Stimulated activated CD8-positive, alpha-beta memory T cell treated with anti-CD3 and anti-CD28 coated beads, Interleukin-12 subunit alpha, Interleukin-12 subunit beta, amount 100 ng/mL, for 1 hour (primary cell): ENCODE results near the gene PITHD1.
"Not testable (repeated sequence)": the region's sequence is repeated elsewhere in the genome, so short reads cannot be mapped to it uniquely, and the experiment has no call there.

Source experiments
- DNase-seq: peaks from one replicate; pipeline ENCODE4 v3.0.0-alpha.2; 2020; ENCODE audit warnings: low read depth

Gene PITHD1

DNA sequence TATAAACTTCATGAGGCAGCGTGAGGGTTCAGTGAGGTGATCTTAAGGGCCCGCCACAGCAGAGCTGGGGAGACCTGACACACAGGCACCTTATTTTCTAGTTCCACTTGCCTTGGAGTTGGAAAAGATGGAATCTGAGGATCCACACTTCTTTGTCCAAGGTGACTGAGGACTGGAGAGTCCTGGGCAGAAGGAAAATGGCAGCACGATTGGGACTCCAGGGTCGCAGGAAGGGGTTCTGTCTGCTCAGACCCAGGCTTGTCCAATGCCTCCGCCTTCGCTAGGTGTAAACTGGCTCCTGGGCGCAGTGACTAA lies 21.0 kb downstream of the PITHD1 start:
- DNase-seq = no peak

DNA sequence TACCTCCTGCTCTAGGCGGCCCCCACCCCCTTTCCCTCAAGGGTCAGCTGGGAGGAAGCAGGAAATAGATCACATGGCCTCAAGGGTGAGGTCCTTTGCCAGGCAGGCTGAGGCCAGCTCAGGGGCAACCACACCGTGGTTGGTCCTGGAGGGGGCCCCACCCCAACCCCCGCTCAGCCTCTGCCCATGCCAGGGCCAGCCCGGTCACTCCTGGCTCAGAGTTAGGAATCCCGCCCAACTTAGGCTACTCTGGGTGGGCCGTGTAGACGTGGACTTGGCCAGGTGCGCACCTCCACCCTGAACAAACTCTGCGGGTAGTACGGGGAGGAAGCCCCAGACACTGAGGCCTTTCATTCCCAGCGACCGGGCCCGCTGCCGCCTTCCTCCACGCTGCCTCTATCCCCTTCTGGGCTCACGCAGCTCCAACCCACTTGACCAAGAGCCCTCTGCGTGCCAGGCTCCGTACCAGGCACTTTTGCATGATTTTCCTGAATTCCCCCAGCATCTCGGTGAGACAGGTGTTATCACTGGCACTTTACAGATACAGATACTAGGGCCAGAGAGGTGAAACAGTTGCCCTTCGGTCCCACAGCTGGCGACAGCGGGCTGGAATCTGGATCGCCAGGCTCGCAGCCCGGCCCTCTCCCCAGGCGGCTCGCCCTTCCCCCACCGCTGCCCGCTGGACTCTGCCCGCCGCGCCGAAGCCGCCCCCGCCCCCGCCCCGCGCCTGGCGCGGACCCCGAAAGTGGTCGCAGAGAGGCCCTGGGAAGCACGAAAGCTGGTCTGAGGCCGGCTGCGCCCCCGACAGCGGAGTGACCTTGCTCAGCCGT lies 21.6 kb downstream of the PITHD1 start:
- DNase-seq = no peak

DNA sequence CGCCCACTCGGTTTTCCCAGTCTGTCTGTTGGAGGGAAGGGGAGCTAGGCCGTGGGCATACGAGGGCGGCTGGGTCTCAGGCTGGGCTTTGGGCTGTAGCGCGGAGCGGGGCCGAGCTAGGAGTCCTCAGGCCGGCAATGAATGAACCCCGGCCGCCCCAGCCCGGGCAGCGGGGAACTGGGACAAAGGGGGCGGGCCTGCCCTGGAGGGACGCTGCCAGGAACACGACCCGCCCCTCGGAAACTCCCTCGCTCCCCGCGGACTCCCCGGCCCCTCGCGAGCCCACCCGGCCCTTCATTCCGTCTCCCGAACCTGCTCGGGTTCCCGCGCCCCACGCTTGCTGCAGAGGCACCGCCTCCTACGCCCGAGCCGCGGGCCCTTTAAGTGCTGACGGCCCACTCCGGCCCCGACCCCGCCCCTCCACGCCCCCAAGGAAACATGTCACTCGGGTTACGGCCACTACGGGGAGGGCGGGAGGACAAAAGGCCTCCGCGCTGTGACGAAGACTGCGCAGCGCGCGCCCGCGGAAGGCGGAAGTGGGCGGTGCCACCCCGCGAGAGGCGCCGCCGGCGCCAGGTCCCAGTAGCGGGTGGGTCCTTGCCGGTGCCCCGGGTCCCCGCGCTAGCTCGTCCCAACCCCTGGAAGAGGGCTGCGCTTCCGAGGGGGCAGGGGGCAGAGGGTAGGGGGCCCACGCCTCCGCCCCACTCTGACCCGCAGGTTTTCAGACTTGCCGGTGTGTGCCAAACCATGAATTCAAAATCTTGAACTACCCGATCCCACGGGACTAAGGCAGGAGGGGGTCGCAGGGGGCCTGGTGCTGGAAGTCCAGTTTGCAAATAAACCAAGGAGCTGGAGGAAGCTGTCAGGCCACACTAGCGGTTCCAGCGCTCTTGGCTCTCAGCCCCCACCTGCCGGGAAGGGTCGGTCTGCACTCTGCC lies 22.5 kb downstream of the PITHD1 start, which contains the start of gene GALE:
GALE (minus strand) TSS at position 355 of the 938 bp plus-strand sequence. CDS start 1,747 bp downstream, outside the sequence.
- DNase-seq = peak; percentile 94

DNA sequence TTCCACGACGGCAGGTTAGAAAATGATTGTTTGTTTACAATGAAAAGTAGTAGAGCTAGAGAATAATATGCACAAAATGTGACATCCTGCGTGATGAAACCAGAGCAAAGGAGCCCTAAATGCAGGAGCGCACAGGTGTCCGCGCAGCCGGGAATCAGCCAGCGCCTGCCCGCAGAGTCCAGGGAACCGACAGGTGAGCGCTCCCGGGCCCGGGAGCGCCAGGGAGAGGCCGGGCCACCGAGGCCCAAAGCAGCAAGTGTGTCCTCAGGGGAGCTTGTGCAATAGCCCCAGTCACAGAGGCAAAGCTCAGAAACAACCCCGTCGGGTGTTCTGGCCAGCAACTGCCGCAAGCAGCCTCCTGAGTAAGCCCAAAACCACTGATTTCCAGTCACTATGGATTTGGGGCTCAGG lies 23.1 kb downstream of the PITHD1 start:
- no peak for DNase-seq

DNA sequence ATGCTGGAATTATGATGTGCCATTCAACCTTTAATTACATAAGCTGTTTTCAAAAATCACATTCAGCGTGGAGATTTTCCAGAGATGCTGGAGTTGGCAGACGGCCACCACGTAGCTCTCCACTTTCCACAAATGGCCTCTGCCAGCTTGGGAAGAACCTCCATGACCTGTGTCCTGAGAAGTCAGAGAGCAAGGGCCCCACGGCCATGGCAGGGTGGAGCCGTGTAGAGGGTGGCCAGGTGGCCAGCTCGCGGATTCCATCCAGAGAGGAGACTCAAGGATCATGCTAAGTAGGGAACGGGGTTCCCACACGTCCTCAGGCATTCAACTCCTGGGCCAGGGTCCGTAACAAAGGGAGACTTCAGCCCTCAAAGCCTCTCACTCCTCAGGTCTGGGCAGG lies 23.7 kb downstream of the PITHD1 start:
- DNase-seq = no peak

DNA sequence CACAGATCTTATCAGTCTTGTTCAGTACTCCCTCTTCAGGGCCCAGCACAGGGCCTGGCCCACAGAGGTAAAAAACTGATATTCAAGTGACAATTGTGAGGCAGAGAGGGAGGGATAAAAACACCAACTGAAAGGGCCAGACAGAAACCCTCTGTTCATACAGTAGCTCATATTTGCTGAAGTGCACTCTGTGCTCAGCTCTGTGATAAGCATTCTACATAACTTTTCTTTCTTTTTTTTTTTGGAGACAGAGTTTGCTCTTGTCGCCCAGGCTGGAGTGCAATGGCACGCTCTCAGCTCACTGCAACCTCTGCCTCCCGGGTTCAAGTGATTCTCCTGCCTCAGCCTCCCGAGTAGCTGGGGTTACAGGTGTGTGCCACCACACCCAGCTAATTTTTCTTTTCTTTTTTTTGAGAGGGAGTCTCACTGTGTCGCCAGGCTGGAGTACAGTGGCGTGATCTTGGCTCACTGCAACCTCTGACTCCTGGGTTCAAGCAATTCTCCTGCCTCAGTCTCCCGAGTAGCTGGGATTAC lies 24.7 kb downstream of the PITHD1 start:
- not testable (repeated sequence) for DNase-seq

DNA sequence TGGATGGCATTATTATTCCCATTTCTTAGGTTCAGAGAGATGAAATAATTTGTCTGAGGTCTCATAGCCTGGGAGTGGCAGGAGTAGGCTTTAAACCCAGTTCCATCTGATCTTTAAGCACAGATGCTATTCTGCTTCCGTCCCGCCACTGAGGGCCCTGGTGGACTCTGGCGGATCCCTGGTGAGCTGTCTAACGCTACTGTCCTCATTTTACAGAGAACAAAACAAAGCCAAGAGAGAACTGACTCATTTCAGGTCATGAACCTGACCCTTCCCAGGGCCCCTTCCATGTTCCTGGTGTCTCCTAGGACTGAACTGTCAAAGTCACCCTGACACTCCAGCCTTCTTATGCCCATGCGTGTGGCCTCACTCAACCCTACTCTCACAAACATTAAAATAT lies 25.5 kb downstream of the PITHD1 start:
- no peak for DNase-seq

DNA sequence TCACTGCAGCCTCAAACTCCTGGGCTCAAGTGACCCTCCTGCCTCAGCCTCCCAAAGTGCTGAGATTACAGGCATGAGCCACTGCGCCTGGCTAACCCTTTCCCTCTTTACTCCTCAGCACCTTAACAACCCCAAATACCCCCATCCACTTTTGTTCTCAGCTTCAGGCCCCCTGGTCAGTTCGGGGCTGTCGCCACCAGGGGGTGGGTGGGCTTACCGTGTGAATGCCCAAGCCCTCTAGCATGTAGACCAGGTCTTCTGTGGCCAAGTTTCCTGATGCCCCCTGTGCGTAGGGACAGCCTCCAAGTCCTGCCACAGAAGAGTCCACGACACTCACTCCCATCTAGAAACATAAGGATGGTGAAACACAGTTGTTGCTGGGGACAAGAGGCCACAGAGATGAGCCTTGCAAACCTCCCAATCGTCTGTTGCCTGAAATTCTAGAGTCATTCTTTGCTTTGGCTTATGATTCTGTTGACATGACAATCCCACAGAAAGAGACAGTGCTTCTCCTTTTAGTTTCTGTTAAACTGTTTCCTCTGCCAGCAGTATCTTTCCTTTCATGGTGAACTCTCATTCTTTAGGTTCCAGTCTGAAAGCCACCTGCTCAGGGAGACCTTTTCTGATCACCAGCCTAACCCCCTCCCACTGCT lies 26.1 kb downstream of the PITHD1 start:
- no peak for DNase-seq

DNA sequence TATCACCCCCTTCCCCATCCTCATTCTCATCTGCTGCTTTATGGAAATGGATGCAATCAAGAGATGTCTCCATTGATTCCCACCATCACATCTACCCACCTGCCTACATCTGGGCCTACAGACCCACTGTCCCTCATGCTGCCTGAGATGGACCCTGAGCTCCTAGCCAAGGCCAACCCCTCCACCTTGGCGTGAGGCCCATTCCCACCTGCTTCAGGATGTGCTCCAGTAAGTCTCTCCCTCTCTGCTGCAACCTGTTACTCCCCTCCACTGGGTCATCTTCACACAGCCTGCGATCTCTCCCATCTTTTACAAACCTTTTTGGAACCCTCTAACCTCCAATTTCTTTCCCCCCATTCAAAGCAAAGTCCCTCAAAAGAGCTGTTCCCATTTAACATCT lies 26.8 kb downstream of the PITHD1 start:
- no peak for DNase-seq

DNA sequence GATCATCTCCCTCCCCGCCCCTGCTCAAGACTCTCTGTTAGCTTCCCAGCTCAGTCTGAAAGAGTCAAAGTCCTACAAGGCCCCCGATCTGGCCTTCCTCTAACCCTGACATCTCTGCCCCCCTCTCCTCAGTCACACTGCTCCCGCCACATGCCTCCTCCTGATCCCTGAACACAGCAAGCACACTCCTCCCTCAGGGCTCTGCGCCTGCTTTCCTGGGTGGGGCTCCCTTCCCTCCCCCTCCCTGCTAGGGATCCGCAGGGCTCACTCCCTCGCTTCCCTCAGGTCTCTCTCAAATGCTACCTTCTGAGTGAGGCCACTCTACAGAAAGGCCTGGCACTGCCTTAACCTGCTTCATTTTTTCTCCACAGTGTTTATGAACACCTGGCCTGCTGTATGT lies 28.1 kb downstream of the PITHD1 start:
- no peak for DNase-seq

DNA sequence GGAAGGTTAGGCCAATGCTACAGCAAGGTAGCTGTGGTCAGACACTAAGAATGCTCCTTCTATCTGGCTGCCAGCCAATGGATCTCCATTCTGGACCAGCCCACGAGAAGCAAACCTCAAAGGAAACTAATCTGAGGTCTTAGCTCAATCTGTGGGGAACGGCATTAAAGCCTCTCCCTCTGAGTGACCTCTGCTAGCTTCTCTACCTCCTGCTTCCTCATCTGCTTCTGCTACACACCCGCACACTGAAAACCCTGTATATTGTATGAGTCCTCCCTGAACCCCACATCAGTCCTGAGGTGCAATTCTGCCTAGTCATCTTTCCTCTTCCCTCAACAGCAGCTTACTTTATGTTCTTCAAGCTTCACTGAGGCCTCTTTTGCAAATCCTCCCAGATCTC lies 29.2 kb downstream of the PITHD1 start:
- DNase-seq = no peak

DNA sequence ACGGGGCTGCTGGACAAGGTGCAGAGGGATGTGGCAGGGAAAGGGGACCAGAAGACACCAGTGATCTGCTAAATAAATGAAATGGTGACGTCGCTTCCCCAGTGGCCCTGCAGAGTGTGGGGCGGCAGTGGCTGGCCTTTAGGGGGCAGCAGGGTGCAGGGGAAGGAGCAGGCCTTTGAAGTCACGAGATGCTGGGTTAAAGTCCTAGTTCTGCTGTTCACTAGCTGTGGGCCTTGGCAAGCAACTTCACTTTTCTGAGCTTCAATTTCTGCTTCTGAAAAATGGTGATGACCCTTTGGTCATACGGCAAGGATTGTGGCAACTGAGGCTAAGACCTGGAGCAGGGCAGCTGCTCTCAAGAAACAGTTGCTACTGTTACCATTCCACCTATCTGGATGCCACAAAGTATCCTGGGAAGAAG lies 31.5 kb downstream of the PITHD1 start:
- peak; percentile 70 for DNase-seq

DNA sequence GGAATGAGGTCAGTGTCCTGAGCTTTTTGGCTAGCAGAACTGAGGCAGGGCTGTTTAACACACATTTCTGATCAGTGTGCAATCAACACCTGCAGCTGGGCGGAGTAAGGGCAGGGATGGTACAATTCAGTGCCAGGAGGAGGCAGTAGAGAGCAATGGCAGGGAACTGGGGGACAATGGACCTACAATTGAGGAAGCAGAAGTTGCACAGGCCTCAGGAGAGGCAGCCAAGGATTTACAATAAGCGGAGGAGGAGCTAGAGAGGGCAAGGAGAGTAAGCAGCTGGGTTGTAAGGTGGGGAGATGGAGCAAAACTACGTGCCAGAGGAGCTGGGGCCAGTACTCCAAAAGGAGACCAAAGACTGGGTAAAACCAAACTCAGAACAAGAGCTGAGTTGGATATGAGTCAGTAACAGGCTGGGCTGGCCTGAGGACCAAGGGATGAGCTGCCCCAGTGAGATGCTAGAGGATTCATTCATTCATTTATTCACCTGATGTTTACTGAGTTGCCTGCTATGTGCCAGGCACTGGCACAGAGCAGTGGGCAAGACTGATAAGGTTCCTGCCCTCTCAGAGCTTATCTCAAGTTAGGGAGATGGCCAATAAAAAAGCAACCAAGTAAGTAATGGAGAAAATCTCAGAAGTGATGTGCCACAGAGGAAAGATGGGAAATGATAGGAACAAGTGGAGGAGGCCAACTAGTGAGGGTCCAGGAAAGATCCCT lies 32.8 kb downstream of the PITHD1 start:
- DNase-seq = no peak

DNA sequence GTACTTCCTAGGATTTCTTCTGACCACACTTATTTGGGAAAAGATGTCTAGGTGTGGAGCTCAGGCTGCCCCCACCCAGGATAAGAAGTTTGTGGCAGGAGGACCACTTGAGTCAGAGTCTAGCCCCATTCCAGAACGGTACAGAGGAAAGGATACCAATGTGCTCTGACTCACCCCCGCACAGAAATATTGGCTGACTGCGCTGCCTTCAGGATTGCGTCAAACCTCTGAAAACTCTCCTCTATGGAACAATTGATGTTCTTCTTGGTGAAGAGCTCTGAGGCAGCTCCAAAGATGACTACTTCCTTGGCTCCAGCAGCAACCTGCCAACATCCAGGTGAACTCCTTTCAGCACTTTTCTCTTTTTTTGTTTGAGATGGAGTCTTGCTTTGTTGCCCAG lies 35.8 kb downstream of the PITHD1 start:
- DNase-seq = no peak

DNA sequence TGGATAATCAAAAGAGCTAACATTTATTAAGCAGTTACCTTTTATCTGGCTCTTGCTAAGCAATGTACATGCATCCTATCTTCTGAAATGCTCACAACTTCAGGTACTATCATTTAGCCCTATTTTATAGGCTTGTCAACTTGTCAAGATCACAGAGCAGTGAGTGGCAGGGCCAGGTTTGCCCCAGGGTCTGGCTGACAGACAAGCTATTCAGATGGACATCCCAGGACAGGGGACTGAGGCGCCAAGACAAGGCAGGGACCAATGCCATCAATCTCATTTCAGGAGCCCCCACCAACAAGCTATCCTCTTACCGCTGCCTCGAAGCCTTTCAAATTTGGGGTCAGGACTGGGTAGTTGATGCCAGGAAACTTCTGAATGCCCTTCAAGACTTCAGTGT lies 38.1 kb downstream of the PITHD1 start:
- DNase-seq = no peak

DNA sequence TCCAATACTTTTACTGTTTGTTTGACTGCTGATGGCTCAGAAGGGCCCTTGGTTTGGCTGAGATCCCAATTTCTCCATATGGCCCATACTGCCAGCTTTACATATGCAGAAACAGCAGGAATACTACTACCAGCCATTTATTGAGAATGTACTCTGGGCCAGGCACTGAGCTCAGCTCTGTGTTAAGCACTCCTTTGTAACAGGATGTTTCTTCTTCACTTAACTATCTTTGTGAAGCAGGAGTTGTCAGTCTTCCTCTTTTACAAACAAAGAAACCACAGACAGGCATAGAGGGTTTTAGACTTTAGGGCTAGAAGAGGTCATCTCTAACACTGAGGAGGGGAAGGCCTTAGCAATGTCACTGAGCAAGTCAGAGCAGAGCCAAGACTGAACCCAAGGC lies 38.7 kb downstream of the PITHD1 start:
- DNase-seq = no peak

DNA sequence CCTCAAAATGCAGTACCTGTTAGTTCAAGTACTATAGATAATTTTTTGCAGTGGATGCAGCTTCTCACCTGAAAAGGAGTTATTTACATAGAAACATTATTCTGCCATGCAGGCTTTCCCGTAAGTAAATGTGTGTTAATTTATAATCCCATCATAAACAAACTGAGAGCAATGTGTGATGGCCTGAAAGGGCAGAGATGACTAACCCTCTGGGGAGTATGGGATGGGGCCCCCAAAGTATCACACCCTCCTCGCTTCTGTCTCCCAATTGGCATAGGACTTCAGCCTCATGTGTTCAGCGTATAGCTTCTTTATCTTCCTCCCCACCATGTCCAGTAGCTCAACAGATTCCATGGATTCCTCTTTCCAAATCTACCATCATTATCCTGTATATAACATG lies 39.4 kb downstream of the PITHD1 start:
- DNase-seq = no peak

DNA sequence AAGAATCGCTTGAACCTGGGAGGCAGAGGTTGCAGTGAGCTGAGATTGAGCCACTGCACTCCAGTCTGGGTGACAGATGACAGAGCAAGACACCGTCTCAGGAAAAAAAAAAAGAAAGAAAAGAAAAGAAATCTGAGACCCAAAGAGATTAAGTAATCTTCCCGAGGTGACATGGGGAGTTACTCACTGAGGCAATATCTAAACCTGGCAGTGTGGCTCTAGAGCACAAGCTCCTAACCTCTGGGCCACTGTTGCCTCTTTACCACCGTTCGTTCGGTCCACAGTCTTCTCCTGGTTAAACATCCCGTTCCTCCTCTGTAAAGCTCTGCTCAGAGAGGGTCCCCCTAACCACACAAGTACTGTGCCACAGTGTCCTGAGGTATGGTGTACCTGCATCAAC lies 45.5 kb downstream of the PITHD1 start:
- DNase-seq = no peak

DNA sequence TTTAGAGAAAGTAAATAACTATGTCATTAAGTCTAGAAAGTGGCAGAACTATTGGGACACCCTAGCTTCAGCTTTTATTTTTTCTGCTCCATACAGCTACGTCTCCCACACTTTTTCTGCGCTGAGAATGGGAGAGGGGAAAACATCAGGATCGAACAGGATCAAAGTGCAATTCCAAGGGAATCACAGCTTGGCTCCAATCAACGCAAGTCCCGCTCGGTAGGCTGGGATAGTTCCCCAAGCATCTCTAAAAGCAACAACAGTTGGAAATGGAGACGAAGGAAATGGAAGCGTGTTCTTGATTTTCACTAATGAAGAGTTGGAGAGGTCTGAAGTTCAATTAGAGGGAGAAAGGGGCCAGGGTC lies 46.5 kb downstream of the PITHD1 start:
- DNase-seq = no peak

DNA sequence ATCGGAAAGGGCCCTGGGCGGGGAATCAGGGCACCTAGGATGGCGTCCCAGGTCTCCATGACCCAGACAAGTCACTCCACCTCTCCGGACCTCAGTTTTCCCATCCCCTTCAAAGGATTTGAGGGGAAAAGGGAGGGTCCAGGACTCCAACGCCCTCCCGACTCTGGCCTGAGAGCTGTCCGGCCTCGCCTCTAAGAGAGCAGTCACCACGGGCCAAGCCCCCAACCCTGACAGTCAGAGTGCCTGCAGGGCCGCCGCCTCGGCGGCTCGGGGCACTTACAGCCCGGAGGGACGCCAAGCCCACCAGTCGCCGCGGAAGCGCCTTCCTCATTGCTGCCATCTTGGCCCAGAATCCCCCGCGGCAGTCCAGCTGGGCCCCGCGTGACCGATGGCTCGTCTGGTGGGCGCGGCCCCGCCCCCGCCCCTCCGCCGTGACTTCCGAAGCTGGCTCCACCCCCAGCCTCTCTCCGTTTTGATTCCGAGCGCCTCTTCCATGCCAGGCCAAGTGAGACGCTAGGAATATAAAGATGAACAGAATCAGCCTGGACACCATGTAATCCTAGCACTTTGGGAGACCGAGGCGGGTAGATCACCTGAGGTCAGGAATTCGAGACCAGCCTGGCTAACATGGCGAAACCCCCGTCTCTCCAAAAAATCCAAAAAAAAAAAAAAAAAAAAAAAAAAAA lies 47.0 kb downstream of the PITHD1 start, which contains the start of gene HMGCL:
HMGCL (minus strand) TSS at position 354 of the 686 bp plus-strand sequence; CDS start at position 340, 14 bp downstream.
- peak; percentile 79 for DNase-seq
